ENCODE data around the gene UBXN6. TPM values are rescaled to one million over a fixed set of nuclear protein-coding genes. Genes with fewer than 3 reads are reported as not detected.
A peak's percentile ranks its signal among the peaks of the same experiment; 100 is the strongest.

UBXN6 gene
- total RNA-seq, 1 experiment from 2014 or later, result 34.1 TPM

GRCh38 chr19:4473011-4473762 is 15.6 kb upstream of the UBXN6 start:
- no peak overlapping the region for H4K91ac ChIP-seq (ENCODE audit: insufficient read length, low read depth, low read length)
- WGBS (ENCODE audit: extremely low coverage, insufficient read length, low lambda C conversion rate), result no CpG with 5 or more reads among the region's 25 CpGs
- H3K23me2 ChIP-seq (ENCODE audit: insufficient read length, low read depth, low read length, poor library complexity, severe bottlenecking), result peaks cover 17% of the 10 kb centered on the region
- H2BK120ac ChIP-seq (ENCODE audit: low read depth, low read length, poor library complexity, severe bottlenecking), result no peak overlapping the region
- H3K18ac ChIP-seq (ENCODE audit: insufficient read length, low read depth, low read length), result no peak overlapping the region
- no peak for TF ChIP-seq CTCF (conservative IDR thresholded peaks at IDR 0.05)
- H3K9me3 ChIP-seq (ENCODE audit: control insufficient read depth, low read depth, low read length), result no peaks in the 10 kb centered on the region
- H3K27ac Mint-ChIP-seq, result peak overlapping the region; percentile 44 to 83 (median 53); a peak in 3 of 7 replicates
- H2BK20ac ChIP-seq (ENCODE audit: low read depth, low read length, poor library complexity, severe bottlenecking), result no peak overlapping the region
- peaks cover 7 to 21% of the 10 kb centered on the region in 2 experiments for H3K4me1 Mint-ChIP-seq
- no peak overlapping the region for H4K5ac ChIP-seq (ENCODE audit: insufficient read length, low read depth, low read length)
- H2AK5ac ChIP-seq (ENCODE audit: insufficient read length, low read length), result no peak overlapping the region
- no peak overlapping the region for H4K8ac ChIP-seq (replicated peaks; ENCODE audit: insufficient read length, low read depth, low read length)
- H2BK15ac ChIP-seq (ENCODE audit: low read depth, low read length), result no peak overlapping the region
- no peaks in the 10 kb centered on the region; the same call in 1 of the 2 replicates for H3K4me1 ChIP-seq (ENCODE audit: insufficient read depth, low read length)
- no peak overlapping the region for H3K56ac ChIP-seq (ENCODE audit: insufficient read length, low read depth, low read length)
- peaks cover 12% of the 10 kb centered on the region for H3K79me1 ChIP-seq (ENCODE audit: insufficient read depth, low read depth, low read length, poor library complexity, severe bottlenecking)
- no peak overlapping the region for H2BK12ac ChIP-seq (ENCODE audit: insufficient read length, low read depth, low read length)
- no peaks in the 10 kb centered on the region for H3K27me3 ChIP-seq (ENCODE audit: insufficient read depth, low read length)
- peaks cover 8 to 24% (median 22%) of the 10 kb centered on the region in 3 experiments; a peak in 6 of 7 replicates for H3K36me3 Mint-ChIP-seq (ENCODE audit: insufficient read depth in 1 of 3, low read depth in 3 of 3)
- H3K4ac ChIP-seq (ENCODE audit: low read depth, low read length), result no peak overlapping the region
- H3K9me3 Mint-ChIP-seq, result peaks cover 0 to 3% of the 10 kb centered on the region in 2 experiments; a peak in 2 of 5 replicates
- peak overlapping the region; percentile 53 for H3K9ac ChIP-seq (ENCODE audit: extremely low read depth, insufficient read length, low read length)
- H3K23ac ChIP-seq (ENCODE audit: insufficient read length, low read depth, low read length), result no peak overlapping the region
- H3K27ac ChIP-seq (ENCODE audit: insufficient read length, low read depth, low read length), result no peak overlapping the region
- H3K4me3 Mint-ChIP-seq, result peak overlapping the region in 1 of 2 experiments; percentile 88; a peak in 3 of 5 replicates
- H3K27me3 Mint-ChIP-seq (ENCODE audit: low read depth), result no peaks in the 10 kb centered on the region
- H3K4me2 ChIP-seq (ENCODE audit: insufficient read depth, insufficient read length, low read length), result peak overlapping the region; percentile 74
- no peak for DNase-seq
- no peak overlapping the region for H3T11ph ChIP-seq (ENCODE audit: low read length)
- no peak overlapping the region for H2BK5ac ChIP-seq (ENCODE audit: insufficient read length, low read length)
- H4K20me1 ChIP-seq (ENCODE audit: control insufficient read depth, insufficient read depth, insufficient read length), result peaks cover 3% of the 10 kb centered on the region
- no peak overlapping the region for H2AFZ ChIP-seq (ENCODE audit: low read length)
- peaks cover 10% of the 10 kb centered on the region; the same call in 1 of the 2 replicates for H3K79me2 ChIP-seq (ENCODE audit: insufficient read depth, low read length)
- H3K14ac ChIP-seq (ENCODE audit: insufficient read depth, low read length), result no peak overlapping the region

Measured in H9 (cell line).